AG04449 (cell line): ENCODE results near the gene HMGB1.
A peak's percentile ranks its signal among the peaks of the same experiment; 100 is the strongest.

ENCODE experiments used
- CTCF ChIA-PET: fragments of 350-600 bp; formaldehyde crosslinking; extraction: SDS; loops from one replicate; lab custom pipeline; 2021; ENCODE audit warnings: antibody characterized with exemption; lab: Yijun Ruan, JAX
- POLR2A ChIA-PET: fragments of 400-600, 350-600 bp; formaldehyde crosslinking; extraction: SDS; loops from one replicate; lab custom pipeline; 2020; ENCODE audit warnings: antibody characterized with exemption, inconsistent platforms; lab: Yijun Ruan, JAX
- DNase-seq: peaks from one replicate; pipeline ENCODE4 v3.0.0-alpha.2; 2010; ENCODE audit warnings: low read depth, low spot score
- H3K4me3 ChIP-seq: 2 replicates; pipeline ENCODE4 v1.5.1; 2011; ENCODE audit warnings: low read depth, mild to moderate bottlenecking, control low read depth, low read length
- TF ChIP-seq, protein P1 (sequence below): IDR thresholded peaks from one replicate; pipeline ENCODE4 v1.5.1; 2011; ENCODE audit warnings: mild to moderate bottlenecking, moderate library complexity, low read length, control low read depth, inconsistent platforms; ENCODE audit not compliant: insufficient read depth; ENCODE audit errors: missing control alignments

The HMGB1 gene

DNA sequence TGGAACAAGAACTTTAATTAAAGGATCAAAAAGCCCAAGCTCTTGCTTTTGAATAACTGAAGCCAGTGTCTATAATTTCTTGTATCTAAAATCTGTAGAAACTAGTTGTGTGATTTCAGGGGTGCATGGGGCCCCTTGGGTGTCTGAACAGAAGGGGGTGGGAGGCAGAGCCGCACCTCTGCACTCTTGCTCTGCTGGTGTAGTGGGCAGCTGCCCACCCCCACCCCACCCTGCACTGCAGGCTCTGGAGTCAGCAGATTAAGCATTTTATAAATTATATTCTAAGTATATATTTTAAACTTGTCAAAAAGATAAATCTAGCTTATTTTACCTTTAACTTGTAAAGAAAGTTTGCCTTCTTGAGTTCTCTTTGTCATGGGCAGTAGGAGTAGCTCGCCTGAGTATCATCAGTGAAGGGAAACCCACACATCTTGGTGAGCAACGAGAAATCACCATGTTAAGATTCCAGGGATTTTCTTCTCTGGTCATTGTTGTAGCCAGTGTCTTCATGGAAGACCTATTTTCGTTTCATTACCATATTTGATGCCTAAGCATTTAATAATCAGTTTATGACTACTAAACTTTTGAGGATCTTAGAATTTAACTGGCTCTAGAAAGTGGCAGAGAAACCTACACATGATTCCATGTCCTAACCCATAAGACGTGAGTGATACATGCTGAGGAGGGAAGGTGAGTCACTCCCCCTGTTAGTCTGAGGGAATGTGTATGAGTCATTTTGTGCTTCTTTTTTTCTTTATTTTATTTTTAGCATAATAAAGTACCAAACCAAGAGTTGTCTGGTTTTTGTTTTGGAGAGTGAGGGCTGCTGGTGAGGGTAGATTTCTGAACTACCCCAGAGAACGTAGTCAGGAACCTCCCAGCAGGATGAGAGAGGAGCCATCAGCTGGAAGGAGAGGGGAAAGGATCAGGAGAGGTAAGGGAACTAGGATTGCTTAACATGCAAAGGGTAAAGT is 35.7 kb downstream of the HMGB1 start:
- H3K4me3 ChIP-seq = no peak overlapping the region; the same call in 1 of the 2 replicates
- ChIA-PET CTCF (interaction anchor here (0.7 to 1.3 kb wide), 6 partner anchors 11 to 298 kb away, joined by 3 to 8 read pairs (median 3); no protein-coding TSS in a partner anchor), POLR2A (no interaction called here)
- peak; percentile 76 for DNase-seq
- TF ChIP-seq, protein P1, sequence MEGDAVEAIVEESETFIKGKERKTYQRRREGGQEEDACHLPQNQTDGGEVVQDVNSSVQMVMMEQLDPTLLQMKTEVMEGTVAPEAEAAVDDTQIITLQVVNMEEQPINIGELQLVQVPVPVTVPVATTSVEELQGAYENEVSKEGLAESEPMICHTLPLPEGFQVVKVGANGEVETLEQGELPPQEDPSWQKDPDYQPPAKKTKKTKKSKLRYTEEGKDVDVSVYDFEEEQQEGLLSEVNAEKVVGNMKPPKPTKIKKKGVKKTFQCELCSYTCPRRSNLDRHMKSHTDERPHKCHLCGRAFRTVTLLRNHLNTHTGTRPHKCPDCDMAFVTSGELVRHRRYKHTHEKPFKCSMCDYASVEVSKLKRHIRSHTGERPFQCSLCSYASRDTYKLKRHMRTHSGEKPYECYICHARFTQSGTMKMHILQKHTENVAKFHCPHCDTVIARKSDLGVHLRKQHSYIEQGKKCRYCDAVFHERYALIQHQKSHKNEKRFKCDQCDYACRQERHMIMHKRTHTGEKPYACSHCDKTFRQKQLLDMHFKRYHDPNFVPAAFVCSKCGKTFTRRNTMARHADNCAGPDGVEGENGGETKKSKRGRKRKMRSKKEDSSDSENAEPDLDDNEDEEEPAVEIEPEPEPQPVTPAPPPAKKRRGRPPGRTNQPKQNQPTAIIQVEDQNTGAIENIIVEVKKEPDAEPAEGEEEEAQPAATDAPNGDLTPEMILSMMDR = no peak

DNA sequence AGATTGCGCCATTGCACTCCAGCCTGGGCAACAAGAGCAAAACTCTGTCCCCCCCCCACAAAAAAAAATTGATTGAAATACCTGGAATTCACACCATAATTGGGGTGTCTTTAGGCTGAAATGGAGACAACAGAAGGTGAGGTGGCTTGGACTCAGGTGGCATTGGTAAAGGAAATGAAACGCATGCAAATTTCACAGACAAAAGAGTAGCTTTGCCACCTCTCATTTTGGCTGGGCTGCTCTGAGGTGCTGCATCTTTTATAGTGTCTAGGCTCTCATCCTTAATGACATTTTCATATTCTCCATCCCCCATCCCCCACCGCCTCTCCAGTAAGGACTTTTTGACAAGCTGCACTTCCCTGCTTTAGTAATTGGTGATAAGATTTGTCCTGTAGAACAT is 36.5 kb downstream of the HMGB1 start:
- TF ChIP-seq, protein P1 = no peak
- no peak for DNase-seq
- H3K4me3 ChIP-seq = no peak overlapping the region
- POLR2A ChIA-PET = no interaction called here
- CTCF ChIA-PET = interaction anchor here (0.7 to 1.3 kb wide), 5 partner anchors 10 to 297 kb away, joined by 3 to 8 read pairs (median 3); no protein-coding TSS in a partner anchor

DNA sequence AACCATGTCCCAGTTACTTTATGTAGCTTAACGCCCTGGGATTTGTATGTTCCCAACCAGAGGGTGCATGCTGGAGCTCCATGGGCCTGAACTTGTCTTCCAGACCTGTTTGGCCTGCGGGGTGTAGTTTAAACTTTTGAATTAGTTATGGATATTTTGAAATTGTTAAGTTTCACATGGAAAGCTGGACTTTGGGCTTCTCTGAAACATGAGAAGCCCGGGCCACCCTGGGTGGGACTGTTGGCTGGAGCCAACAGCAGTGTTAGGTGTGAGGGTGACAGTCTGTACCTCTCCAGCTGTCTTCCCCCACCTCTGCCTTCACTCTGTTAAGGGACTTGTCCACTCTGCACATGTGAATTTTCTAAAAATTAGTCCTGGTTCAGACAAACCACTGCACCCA is 41.8 kb downstream of the HMGB1 start:
- no peak for DNase-seq
- CTCF ChIA-PET = interaction anchor here (1.6 kb wide), 1 partner anchor 16 kb away, joined by 5 read pairs; no protein-coding TSS in a partner anchor
- H3K4me3 ChIP-seq = no peak overlapping the region
- TF ChIP-seq, protein P1 = no peak
- POLR2A ChIA-PET = no interaction called here

DNA sequence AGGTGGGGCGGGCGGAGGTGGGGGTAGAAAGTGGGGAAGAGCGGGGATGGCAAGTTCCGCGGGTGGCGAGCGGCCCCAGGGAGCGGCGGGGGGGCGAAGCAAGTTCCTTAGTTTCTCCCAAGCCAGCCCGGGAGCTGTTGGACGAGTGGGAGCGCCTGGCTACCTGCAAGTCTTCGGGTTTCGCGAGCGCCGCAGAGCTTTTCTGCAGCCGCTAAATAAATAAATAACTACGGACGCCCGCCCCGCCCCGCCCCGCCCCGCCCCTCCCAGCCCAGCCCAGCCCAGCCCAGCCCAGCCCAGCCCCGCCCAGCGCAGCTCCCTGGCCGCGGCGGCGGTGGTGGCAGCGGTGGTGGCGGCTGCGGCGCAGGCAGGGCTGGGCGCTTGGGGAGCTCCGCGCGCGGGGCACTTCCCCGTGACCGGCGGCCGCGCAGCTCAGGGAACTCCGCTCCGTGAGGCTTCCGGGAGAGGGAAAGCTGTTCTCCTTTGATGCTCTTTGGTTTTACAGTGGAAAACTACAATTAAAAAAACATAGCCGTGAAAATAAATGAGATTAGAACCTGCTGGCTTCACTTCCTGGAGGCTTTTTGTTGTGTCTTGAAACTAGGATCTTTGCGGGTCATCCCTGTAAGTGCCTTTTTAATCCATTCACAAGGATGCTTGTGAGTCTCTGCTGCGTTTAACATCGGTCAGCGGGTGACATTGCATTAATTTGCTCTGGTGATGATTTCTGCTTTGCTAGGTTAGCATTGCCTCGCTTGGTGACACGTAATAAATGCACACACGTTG is 43.5 kb downstream of the HMGB1 start, which contains the start of gene UBE2L5:
Gene UBE2L5 (plus strand): TSS at position 440 of the 786 bp plus-strand sequence. CDS start 5,498 bp downstream, outside the sequence.
- CTCF ChIA-PET = interaction anchor here (1.0 kb wide), 1 partner anchor 13 kb away, joined by 5 read pairs; no protein-coding TSS in a partner anchor
- TF ChIP-seq, protein P1 = no peak
- POLR2A ChIA-PET = interaction anchor here (0.7 to 1.0 kb wide), 3 partner anchors 43 to 280 kb away, joined by 3 to 4 read pairs (median 3); partner anchors contain the start of gene HMGB1
- DNase-seq = no peak
- H3K4me3 ChIP-seq = peak within 1 kb of the TSS; percentile 60

DNA sequence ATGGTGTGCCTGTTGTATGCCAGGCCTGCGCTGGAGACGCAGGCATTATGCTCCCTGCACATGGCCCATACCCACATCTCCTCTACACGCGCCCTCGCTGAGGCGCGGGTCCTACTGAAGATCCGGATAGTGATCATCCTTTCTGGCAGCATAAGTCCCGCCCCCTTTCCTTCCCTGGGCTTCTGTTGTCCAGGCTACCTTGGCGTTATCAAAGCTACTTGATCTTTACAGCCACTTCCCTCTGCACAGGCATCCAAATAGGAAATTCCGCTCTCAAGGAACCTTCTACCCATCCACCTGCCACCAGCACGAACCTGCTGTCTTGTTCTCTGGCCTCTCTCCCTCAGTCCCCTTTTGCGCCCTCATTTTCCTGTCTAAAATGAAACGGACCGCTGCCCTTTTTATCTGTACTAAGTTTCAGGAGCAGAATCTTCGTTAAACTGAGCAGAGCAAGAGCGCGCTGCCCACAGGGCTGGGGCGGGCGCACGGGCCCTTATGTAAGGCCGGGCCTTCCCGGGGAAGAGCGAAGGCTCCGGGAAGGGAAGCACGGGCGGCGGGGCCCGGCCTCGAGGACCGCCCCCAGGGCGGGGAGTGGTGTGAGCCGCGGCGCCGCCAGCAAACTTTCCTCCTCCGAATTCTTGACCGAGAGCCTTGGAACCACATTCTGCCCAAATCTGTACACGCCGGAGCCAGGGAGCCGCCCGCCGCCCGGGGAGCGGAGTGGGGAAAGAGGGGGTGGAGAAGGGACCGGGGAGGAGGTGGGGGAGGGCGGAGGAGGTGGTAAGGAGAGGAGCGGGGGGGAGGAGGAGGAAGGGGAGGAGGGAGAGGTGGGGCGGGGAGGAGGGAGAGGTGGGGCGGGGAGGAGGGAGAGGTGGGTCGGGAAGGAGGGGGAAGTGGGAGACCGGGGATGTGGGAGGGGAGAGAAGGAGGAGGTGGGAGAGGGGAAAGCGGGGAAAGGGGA is 44.4 kb downstream of the HMGB1 start:
- DNase-seq = no peak
- ChIA-PET POLR2A (interaction anchor here (0.7 to 1.0 kb wide), 3 partner anchors 44 to 279 kb away, joined by 3 to 4 read pairs (median 3); partner anchors contain the start of gene HMGB1), CTCF (interaction anchor here (0.9 to 1.0 kb wide), 2 partner anchors 12 to 14 kb away, joined by 4 to 5 read pairs; no protein-coding TSS in a partner anchor)
- TF ChIP-seq, protein P1 = no peak
- peak overlapping the region; percentile 60 for H3K4me3 ChIP-seq
